Testis (tissue), 3 donors: ENCODE results near the gene STAT5B. TPM values are rescaled to one million over a fixed set of nuclear protein-coding genes. Genes with fewer than 3 reads are reported as not detected.

Experiments
- DNase-seq: peaks from one replicate; pipeline ENCODE4 v3.0.0-alpha.2; 2019
- H3K27ac ChIP-seq, 2 donors: fragments of 200-600 bp; sonication (generic); one replicate each; pipeline ENCODE4 v1.5.1; 2019
- H3K27me3 ChIP-seq: fragments of 200-600 bp; sonication (generic); one replicate; pipeline ENCODE4 v1.5.1; 2019
- H3K36me3 ChIP-seq: fragments of 200-600 bp; sonication (generic); one replicate; pipeline ENCODE4 v1.5.1; 2017; ENCODE audit warnings: low read depth; ENCODE audit errors: missing control alignments
- H3K4me1 ChIP-seq: fragments of 200-600 bp; sonication (generic); one replicate; pipeline ENCODE4 v1.5.1; 2019
- H3K4me3 ChIP-seq, 2 donors: fragments of 200-600 bp; sonication (generic); one replicate each; pipeline ENCODE4 v1.5.1; 2017 to 2019
- H3K9me3 ChIP-seq: fragments of 200-600 bp; sonication (generic); one replicate; pipeline ENCODE4 v1.5.1; 2017
- CTCF ChIP-seq, 3 experiments: fragments of 450-650 bp in 2 of 3; fragments of 200-600 bp in 1 of 3; sonication (generic) in 1 of 3; IDR thresholded peaks; one replicate each; pipeline ENCODE4 v1.5.1; 2016 to 2019; ENCODE audit warnings: antibody characterized with exemption in 3 of 3, mild to moderate bottlenecking in 2 of 3, moderate library complexity in 1 of 3
- POLR2A ChIP-seq: fragments of 450-650 bp; IDR thresholded peaks from one replicate; pipeline ENCODE4 v1.6.1; 2017; ENCODE audit warnings: antibody characterized with exemption, mild to moderate bottlenecking, moderate library complexity
- WGBS, 2 donors: methylation state at CpG; one replicate each; pipeline ENCODE4 v1.1.5; 2018; 5-methylcytosine and 5-hydroxymethylcytosine counted together
- intact Hi-C: fragments of 100-400 bp; cut with DNase I; formaldehyde crosslinking; loops from one replicate; pipeline ENCODE4 v1.15.1; 2023; ENCODE audit warnings: low total_unique reads
- polyA plus RNA-seq: library from polyadenylated mRNA; stranded (reverse); fragments of 350-450 nt; fragmentation: Illumina TruSeq; extraction: RNeasy Lipid Tissue Mini Kit (QIAGEN cat#74804); gene quantifications from one replicate; pipeline ENCODE4 v1.2.3, GENCODE V29; 2014; ENCODE audit warnings: low read depth, low replicate concordance; ENCODE audit not compliant: insufficient read depth
- total RNA-seq, 2 donors: library from RNA; depleted of rRNA; stranded (reverse); fragments of >200 nt; gene quantifications; one replicate each; pipeline ENCODE4 v1.2.3, GENCODE V29; 2016

Gene STAT5B
- total and polyA plus RNA-seq, 3 donors from 2014 or later, result 65.9 to 81.5 (median 66.0) TPM

GRCh38 chr17:42171831-42172230, 104.4 kb downstream of the STAT5B start:
- intact Hi-C loops, result no loop called here
- WGBS, 2 donors, result 77 to 85% methylated on average over 11 of the region's 11 CpGs
- Histone ChIP-seq H3K4me1 (no peaks in the 10 kb centered on the region), H3K9me3 (no peaks in the 10 kb centered on the region), H3K36me3 (no peaks in the 10 kb centered on the region), H3K27me3 (no peaks in the 10 kb centered on the region), H3K4me3 (no peak overlapping the region), H3K27ac (no peak overlapping the region)
- no peak for DNase-seq
- no peak for TF ChIP-seq POLR2A
- TF ChIP-seq CTCF (IDR thresholded peaks at IDR 0.05), result no peak

GRCh38 chr17:42169351-42169750, 106.8 kb downstream of the STAT5B start:
- WGBS, 2 donors, result 93 to 96% methylated on average over 9 to 29 of the region's 29 CpGs
- intact Hi-C loops, result no loop called here
- Histone ChIP-seq H3K9me3 (no peaks in the 10 kb centered on the region), H3K27ac (no peak overlapping the region), H3K36me3 (no peaks in the 10 kb centered on the region), H3K4me3 (no peak overlapping the region), H3K4me1 (no peaks in the 10 kb centered on the region), H3K27me3 (no peaks in the 10 kb centered on the region)
- TF ChIP-seq CTCF (IDR thresholded peaks at IDR 0.05) (no peak), POLR2A (no peak)
- DNase-seq, result no peak

- no peaks in the 10 kb centered on the region for H3K4me1 ChIP-seq
- H3K9me3 ChIP-seq, result no peaks in the 10 kb centered on the region
- 95 to 99% methylated on average over 8 of the region's 8 CpGs for WGBS, 2 donors
- no peak for DNase-seq
- intact Hi-C loops, result no loop called here
- no peaks in the 10 kb centered on the region for H3K36me3 ChIP-seq
- TF ChIP-seq POLR2A (no peak), CTCF (IDR thresholded peaks at IDR 0.05) (no peak)
- no peak overlapping the region for H3K4me3 ChIP-seq
- H3K27me3 ChIP-seq, result no peaks in the 10 kb centered on the region
- no peak overlapping the region for H3K27ac ChIP-seq
Measured at GRCh38 chr17:42167807-42168206, 108.4 kb downstream of the STAT5B start.

GRCh38 chr17:42166196-42166763, 109.9 kb downstream of the STAT5B start:
- 91 to 97% methylated on average over 5 to 19 of the region's 19 CpGs for whole genome bisulfite sequencing, 2 donors
- intact Hi-C loops, result no loop called here
- no peak overlapping the region for H3K4me3 ChIP-seq
- H3K36me3 ChIP-seq, result no peaks in the 10 kb centered on the region
- H3K27ac ChIP-seq, result no peak overlapping the region
- H3K9me3 ChIP-seq, result no peaks in the 10 kb centered on the region
- TF ChIP-seq POLR2A (no peak), CTCF (IDR thresholded peaks at IDR 0.05) (no peak)
- no peaks in the 10 kb centered on the region for H3K4me1 ChIP-seq
- H3K27me3 ChIP-seq, result no peaks in the 10 kb centered on the region
- no peak for DNase-seq

GRCh38 chr17:42165751-42166150, 110.4 kb downstream of the STAT5B start:
- intact Hi-C loops, result no loop called here
- no peak overlapping the region for H3K4me3 ChIP-seq
- no peaks in the 10 kb centered on the region for H3K27me3 ChIP-seq
- H3K4me1 ChIP-seq, result no peaks in the 10 kb centered on the region
- no peaks in the 10 kb centered on the region for H3K9me3 ChIP-seq
- TF ChIP-seq CTCF (IDR thresholded peaks at IDR 0.05), result no peak
- TF ChIP-seq POLR2A, result no peak
- 84 to 92% methylated on average over 6 of the region's 6 CpGs for WGBS, 2 donors
- no peaks in the 10 kb centered on the region for H3K36me3 ChIP-seq
- no peak for DNase-seq
- H3K27ac ChIP-seq, result no peak overlapping the region
